Activated effector memory CD4-positive, alpha-beta T cell treated with anti-CD3 and anti-CD28 coated beads, Interleukin-2, amount 50 U/mL, for 16 hours (primary cell): Measurements from ENCODE around the gene PTDSS2.
A peak's percentile ranks its signal among the peaks of the same experiment; 100 is the strongest.
"Not testable (repeated sequence)": the region's sequence is repeated elsewhere in the genome, so short reads cannot be mapped to it uniquely, and the experiment has no call there.

ENCODE experiments used
- DNase-seq: peaks from one replicate; pipeline ENCODE4 v3.0.0-alpha.2; 2020

The PTDSS2 gene

GRCh38 chr11:508956-509355, 58.9 kb downstream of the PTDSS2 start:
- no peak for DNase-seq

DNA sequence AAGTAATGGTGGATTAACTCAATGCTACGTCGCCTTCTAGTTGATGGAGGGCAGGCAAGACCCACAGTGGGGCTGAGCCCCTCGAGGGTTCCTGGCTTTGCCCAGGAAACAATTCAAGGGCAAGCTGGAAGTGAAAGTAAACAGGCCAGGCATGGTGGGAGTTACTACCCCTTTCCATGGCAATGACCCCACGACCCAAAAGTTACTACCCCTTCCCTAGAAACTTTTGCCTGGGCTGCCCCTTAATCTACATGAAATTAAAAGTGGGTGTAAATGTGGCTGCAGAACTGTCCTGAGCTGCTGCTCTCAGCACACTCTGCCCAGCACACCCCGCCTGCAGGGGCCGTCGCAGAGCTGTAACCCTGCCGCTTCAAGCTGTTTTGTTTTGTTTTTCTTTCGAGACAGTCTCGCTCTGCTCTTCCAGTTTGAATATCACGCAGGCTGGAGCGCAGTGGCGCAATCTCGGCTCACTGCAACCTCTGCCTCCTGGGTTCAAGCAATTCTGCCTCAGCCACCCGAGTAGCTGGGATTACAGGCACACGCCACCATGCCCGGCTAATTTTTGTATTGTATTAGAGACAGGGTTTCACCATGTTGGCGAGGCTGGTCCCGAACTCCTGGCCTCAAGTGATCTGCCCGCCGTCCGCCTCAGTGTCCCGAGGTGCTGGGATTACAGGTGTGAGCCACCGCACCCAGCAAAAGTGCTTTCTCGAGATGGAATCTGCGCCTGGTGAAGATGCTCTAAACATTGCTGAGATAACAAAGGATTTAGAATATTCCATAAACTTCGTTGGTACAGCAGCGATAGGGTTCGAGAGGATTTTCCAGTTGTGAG, 62.9 kb downstream of the PTDSS2 start:
- no peak for DNase-seq

- no peak for DNase-seq
These were observed 64.5 kb downstream of the PTDSS2 start for GRCh38 chr11:514606-515005.

- DNase-seq = no peak
These were observed 65.1 kb downstream of the PTDSS2 start for GRCh38 chr11:515131-515530.

DNA sequence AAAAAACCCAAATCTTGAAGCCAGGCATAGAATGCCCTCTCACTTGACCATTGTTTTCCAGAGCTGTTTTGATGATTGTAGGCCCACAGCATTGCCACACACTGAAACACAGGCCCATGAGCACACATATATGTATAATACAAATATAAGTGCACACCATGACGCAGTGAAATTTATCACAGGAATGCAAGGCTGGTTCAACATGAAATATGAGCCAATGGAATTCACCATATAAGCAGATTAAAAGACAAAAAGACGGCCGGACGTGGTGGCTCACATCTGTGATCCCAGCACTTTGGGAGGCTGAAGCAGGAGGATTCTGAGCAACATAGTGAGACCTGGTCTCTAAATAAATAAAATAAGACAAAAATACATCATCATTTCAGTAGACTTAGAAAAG, 66.3 kb downstream of the PTDSS2 start:
- DNase-seq = no peak

DNA sequence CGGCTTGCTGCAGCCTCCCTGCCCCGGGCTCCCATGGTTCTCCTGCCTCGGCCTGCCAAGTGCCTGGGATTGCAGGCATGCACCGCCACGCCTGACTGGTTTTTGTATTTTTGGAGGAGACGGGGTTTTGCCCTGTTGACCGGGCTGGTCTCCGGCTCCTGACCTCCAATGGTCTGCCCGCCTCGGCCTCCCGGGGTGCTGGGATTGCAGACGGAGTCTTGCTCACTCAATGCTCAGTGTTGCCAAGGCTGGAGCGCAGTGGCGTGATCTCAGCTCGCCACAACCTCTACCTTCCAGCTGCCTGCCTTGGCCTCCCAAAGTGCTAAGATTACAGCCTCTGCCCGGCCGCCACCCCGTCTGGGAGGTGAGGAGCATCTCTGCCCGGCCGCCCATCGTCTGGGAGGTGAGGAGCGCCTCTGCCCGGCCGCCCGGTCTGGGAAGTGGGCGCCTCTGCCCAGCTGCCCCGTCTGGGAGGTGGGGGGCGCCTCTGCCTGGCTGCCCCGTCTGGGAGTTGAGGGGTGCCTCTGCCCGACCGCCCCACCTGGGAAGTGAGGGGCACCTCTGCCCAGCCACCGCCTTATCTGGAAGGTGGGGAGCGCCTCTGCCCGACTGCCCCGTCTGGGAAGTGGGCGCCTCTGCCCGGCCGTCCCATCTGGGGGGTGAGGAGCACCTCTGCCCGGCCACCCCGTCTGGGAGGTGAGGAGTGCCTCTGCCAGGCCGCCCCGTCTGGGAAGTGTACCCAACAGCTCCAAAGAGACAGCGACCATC, 67.0 kb downstream of the PTDSS2 start:
- DNase-seq = not testable (repeated sequence)

DNA sequence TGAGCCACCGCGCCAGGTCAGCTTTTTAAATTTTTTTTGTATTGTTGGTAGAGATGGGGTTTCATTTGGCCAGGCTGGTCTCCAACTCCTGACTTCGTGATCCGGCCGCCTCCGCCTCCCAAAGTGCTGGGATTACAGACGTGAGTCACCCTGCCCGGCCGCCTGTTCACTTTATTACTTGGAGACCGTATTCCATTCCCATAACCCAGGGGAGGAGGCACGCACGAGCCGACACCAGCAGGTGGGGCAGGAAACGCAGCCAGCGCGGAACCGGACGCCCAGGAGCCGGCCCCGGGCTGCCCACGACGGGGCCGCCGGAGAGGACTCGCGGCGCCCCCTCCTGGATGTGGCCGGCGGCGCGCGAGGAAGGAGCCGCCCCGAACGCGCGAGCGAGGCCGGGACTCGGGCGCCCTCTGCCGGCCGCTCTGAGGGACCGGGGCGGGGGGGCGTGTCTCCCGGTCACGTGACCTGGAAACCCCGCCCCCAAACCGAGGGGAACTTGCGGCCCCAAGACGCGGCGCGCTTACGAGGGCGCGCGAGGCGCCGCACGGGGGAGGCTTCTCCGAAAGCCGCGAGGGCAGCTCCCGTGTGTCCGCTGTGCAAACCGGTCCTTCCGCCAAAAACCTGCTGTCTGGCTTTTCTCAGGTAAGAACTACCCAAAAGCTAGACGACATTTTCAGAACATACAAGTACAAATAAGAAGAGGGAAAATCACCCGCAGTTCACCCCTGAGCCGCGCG, 68.6 kb downstream of the PTDSS2 start:
- DNase-seq = peak; percentile 96

DNA sequence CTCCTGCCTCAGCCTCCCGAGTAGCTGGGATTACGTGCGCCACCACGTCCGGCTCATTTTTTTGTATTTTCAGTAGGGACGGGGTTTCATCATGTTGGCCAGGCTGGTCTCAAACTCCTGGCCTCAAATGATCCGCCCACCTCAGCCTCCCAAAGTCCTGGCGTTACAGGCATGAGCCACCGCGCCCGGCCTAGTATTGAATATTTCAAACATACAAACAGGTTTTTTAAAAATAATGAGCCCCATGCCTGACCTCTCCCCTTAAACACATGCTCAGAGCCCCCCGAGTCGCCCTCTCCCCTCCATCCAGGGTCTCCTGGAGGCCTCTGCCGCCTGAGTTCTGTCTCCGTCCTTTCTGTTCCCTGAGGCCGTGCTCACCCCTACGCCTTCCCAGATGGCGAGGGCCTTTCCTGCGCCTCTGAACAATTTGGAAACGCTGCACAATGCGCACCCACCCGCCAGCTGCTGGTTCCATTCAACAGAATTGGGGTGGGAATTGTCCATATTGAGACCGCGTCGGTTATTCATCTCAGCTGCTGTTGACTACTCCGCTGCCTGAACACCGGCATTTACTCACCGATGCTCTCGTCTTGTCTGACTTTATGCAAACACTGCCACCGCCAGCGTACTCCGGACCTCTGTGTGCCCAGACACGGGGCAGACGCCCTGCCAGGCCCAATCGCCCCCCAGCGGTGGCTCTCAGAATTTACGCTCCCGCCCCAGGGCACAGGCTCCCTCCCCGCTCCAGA, 70.5 kb downstream of the PTDSS2 start:
- DNase-seq = no peak

DNA sequence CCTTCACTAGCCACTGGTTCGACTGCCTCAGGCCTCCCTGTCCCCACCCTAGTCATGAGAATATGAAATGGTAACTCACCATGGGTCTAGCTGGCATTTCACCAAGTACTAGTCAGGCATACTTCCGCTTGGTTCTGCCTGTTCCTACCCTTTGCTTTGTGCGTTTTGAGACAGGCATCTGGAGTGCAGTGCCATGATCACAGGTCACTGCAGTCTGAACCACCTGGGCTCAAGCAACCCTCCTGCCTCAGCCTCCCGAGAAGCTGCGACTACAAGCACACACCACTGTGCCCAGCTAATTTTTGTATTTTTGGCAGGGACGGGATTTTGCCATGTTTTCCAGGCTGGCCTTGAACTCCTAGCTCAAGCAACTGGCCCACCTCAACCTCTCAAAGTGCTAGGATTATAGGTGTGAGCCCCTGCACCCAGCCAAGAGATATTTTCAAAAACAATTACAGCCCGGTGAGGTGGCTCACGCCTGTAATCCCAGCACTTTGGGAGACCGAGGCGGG, 71.2 kb downstream of the PTDSS2 start:
- DNase-seq = no peak

GRCh38 chr11:526192-526591, 76.1 kb downstream of the PTDSS2 start:
- DNase-seq = no peak

GRCh38 chr11:528166-528814, 78.2 kb downstream of the PTDSS2 start:
- no peak for DNase-seq

DNA sequence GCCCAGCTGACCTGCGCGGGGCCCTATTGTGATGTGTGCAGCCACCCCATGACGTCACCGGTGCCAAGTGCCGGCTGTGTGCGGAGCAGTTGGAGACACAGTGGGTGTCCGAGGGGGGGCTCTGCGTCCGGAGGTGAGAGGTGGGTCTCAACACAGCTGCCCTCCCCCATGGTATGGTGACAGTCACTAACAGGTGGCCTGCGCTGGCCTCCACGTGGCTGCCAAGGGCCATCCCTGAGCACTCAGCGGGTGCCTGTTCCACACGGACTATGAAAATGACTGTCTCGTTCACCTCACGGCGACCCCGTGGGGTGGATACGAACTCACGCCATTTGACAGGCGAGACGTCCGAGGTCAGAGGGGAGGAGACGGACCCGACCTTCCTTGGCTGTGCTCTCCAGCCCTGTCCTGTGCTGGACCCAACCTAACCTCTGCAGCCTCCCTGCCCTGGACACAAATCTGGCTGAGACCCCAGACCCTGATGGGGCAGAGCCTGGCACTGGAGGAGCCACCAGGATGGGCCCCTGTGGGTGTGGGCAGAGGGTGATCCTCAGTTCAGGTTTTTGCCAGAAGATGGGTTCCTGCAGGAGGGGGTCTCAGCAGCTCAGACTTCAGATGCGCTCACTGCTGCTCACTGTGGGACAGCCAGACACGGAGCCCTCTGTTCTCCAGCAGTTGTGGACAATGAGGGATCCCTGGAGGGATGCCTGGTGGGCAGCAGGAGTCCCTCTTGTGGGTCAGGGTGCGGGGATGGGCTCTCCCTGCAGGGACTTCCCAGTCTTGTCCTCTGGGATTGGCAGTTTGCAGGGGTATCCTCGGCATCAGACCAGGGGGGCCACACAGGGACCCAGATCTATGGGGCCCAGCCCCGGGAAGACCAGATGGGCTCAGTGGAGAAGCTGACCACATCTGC, 79.0 kb downstream of the PTDSS2 start:
- DNase-seq = no peak

- no peak for DNase-seq
These were observed 79.8 kb downstream of the PTDSS2 start for GRCh38 chr11:529728-530411.

- DNase-seq = no peak
These were observed 81.1 kb downstream of the PTDSS2 start for GRCh38 chr11:530960-531831.

DNA sequence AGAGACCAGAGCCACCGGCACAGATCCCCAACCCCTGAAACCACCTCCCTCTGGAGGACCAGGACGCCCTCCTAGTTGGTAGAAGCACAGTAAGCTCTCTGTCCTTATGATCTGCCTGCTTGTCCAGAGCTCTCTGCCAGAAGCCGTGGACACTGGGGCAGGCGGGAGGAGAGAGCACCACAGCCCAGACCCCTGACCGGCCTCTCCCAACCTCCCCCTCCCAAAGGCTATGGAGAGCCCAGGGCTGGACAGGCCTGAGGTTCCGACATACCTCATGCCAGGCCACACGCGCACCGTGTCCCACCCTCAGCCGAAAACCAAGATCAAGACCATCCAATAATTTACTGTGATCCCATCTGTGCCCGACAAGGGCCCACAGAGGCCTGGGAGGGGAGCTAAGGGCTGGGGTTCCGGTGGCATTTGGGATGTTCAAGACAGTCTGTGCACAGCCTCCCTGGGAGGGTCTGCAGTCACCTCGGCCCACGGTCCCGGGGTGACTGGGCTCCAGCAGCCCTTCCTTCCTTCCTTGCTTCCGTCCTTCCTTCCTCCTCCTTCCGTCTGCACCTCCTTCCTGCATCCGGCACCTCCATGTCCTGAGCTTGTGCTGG, 81.9 kb downstream of the PTDSS2 start:
- no peak for DNase-seq

GRCh38 chr11:532527-532985, 82.5 kb downstream of the PTDSS2 start:
- no peak for DNase-seq

DNA sequence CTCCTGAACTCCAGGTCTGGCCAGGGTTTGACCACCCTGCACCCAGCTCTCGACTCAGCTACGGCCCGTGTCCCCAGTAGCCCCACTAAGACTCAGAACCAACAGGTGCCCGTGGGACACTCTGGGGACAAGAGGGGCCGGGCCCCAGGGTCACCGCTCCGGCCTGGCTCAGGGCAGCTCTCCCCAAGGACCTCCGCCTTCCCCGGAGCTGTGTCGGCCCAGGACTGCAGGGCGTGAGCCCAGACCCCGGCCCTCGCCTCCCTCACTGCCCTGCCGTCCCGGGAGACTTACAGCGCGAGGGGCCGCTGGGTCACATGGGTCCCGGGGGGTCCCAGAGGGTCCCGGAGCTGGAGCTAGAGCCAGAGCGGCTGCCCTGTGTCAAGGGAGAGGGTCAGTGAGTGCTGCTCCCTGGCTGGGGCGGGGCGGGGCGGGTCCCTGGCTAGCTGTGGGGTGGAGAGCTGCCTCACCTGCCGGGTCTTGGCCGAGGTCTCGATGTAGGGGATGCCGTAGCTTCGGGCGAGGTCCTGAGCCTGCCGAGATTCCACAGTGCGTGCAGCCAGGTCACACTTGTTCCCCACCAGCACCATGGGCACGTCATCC, 83.0 kb downstream of the PTDSS2 start:
- no peak for DNase-seq
